Femur (tissue), 1 donor: ENCODE measurements around the gene AURKB.

Experiments used
- DNase-seq: peaks from one replicate; pipeline ENCODE4 v3.0.0-alpha.2; 2017

AURKB gene

DNA sequence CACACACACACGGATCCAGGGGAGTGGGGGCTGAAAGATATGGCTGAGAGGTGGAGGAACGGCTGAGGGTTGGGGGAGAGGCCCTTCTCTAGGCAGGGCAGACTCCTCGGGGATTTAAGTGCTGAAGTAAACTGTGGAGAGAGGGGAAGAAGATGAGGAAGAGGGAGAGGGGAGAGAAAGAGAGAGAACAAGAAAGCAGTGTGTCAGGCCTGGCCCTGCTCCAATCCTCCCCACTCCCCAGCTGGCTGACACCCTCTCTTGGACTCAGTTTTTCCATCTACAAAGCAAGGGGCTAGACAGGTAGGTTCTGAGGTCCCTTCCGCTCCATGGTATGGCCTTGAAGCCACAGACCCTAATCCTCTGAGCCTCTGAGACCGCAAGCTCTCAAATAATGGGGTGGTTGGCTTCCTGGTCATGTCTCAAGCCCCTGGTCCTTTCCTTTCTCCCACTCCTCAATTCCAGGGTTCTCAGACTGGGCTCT lies 49.6 kb downstream of the AURKB start:
- DNase-seq: peak; percentile 24

DNA sequence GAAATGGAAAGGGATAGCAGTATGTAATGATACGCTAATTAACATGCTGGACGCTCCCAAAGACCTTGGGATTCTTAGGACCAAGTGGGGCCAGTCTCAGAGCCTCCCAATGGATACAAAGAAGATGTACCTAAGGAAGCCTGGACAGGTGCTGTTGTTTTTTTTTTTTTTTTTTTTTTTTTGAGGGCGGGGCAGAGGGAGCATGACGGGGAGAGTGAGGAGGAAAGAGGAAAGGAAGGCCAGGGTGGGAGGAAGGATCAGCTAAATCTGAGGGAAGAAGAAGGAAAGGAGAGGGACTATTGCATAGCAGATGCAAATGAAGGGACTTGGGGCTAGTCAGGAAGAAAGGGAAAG lies 50.2 kb downstream of the AURKB start:
- DNase-seq: no peak

DNA sequence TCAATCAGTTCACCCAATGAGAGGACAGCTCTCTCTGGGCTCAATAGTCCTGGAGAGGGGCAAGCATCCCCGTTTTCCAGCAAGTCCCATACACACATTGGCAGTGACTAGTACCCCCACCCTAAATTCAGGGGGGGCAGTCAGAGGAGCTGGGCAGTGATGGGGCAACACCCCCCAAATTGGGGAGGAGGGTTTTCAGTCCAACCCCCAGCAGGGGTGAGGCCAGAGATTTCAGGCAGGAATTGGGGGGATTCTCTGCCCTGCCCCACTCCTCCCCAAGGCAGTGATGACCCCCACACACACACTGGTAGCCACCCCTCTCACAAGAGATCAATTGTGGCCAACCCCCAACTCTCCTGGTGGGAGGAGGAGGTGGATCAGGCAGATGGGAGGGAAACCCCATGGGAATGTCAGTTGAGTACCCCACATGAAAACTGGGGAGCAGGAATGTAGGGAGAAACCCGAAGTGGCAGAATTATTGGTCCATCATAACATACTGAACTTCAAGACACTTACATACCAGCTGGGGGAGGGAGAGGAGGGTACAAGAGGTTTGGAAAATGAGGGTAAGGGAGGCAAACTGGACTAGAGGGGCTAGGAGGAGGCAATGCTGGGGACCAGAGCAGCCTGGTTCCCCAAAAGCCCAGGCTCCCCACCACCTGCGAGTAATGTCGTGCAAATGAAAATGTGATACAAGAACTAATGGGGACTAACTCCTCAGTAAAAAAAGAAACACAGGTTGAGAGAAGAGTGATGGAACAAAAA lies 50.7 kb downstream of the AURKB start:
- DNase-seq: no peak

DNA sequence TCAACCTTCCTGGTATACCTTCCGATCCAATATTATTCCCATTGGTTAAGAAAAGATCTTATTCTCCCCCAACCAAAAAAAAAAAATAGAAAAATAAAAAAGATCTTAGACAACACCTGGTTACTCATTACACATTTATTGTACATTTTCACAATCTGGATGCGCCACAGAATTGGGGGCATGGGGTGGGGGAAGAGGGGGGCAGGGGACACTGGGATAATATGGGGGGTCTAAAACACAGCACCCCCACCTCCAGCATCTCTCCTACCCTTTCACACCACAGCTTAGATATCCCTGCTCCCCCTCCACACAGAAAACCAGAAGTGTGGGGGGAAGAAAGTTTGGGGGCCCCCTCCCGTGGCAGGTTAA lies 51.4 kb downstream of the AURKB start:
- no peak for DNase-seq

DNA sequence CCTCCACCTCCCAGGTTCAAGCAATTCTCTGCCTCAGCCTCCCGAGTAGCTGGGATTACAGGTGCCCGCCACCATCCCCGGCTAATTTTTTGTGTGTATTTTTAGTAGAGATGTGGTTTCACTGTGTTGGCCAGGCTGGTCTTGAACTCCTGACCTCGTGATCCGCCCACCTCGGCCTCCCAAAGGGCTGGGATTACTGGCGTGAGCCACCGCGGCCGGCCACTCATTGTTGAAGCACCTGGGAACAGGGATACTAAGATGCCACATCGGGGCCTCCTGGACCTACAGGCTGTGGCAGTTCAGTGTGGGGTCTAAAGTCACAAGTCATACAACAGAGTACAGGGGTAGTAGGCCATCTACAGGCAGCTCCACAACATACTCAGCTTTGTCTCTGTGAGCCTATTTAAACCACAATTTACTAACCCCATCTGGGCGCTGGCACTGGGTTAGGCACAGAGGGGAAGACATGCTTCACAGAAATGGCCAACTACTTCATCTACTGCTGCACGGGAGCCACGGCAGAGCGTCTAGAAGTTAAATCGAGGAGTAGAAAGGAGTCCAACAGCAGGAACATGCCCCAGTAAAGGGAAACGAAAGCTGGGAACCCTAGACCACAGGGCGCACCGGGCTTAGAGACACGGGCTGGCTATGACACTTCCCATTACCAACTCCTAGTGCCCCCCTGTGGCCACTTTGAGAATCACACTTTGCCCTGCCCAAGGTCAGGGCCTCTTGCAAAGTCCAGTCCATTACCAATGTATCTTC lies 51.9 kb downstream of the AURKB start:
- peak; percentile 92 for DNase-seq

DNA sequence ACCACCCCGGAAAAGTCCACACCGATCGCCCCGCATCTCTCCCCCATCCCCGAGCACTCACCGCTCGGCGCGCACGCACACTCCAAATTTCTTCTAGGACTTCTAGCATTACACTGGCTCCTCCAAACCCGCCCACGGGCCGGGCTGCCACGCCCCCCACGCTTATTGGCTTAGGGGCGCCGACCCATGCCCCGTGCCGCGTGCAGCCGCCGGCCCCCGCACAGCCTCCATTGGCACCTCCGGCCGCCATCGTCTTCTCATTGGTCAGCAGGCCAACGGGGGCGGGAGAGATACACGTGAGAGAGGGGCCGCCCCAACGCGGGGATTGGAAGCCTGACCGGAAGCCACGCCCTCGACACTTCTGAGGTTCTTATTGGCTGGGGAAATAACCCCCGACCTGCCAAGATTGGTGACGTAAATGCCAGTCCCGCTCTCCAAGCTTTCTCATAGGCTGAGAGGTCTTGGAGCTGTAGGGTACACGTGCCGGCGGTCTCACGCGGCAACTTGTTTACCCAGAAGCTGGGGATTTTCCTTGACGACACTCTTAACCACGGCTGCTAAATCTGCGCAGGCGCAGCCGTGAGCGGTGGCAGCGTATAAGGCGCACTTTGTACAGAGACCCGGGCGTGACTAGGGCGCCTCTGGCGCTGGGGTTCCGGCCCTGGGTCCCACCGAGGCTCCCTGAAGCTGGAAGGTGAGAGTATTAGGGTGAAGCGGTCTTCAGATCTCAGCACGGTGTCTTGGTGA lies 54.0 kb downstream of the AURKB start:
- peak; percentile 100 for DNase-seq

DNA sequence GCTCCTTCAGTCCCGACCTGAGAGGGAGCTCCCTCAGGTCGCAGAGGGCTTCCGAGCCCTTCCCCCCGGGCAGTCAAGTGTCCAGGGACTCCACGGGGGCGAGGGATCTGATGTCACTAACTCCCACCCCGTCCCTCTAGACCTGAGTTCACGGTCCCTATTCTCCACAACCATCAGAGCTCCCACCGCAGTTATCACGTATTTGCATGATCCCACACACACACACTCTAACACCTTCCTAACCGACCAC lies 54.5 kb downstream of the AURKB start:
- DNase-seq: peak; percentile 55

DNA sequence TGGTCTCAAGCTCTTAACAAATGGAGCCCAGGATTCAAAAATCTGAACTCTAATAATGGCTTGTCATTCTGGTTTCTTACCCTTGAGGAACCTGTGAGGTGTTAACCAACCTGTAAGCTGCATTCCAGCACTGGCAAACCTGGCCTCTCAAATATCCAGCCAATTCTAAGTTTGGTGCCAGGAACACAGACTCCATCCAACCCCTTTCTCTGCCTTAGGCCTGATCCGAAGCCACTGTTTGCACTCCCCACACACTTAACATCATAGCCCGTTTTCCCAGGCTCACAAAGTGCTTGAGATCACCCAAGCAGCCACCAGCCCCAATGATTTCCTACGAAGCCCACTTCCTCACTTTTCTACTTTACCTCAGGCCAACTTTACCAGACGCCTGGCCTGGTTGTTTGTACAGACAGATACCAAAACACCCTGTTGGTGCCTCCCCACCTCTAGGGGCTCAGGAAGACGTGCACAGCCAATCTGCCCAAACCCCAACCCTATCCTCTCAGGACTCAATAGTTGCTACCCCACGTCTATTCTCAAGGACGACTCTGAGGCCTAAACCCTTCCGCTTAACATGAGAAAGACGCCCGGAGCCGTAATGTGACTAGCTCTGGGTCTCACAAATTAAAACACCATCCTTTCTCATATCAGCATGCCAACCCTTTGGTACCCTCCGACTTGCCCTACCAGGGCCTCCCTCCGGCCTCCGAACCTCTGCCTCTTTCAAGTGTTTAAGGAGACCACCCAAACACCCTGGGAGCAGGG lies 55.0 kb downstream of the AURKB start:
- no peak for DNase-seq
